Measurements from ENCODE around the gene GNG4. TPM values are rescaled to one million over a fixed set of nuclear protein-coding genes. Genes with fewer than 3 reads are reported as not detected.

GNG4 gene
- total and polyA plus RNA-seq, 2 of the 4 experiments (the other 2 are of a cell fraction) = 0.18 to 0.29 TPM

DNA sequence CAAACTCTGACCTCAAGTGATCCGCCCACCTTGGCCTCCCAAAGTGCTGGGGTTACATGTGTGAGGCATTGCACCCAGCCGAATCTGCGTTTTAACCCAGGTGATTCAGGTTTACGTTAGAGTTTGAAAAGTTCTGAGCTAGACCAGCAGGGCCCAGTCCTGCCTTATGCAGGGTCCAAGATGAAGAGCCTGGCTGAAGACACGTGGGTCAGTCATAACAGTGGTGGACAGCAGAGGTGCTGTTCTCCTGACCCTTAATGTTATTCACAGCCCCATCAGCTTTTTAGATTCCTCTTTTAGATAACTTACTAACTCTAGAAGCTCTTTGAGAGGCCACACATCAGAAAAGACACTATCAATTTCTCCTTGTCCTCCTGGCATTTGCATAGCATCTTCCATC is 50.0 kb downstream of the GNG4 start:
- Histone ChIP-seq H3K4ac (ENCODE audit: low read depth, low read length) (no peak overlapping the region), H4K91ac (ENCODE audit: insufficient read depth, low read depth, low read length) (no peak overlapping the region), H2AFZ (replicated peaks; ENCODE audit: low read length, poor library complexity) (peak overlapping the region; percentile 43), H3K23ac (ENCODE audit: low read depth, low read length) (no peak overlapping the region), H2AK5ac (ENCODE audit: low read depth, low read length) (no peak overlapping the region), H2BK5ac (ENCODE audit: low read depth, low read length, poor library complexity, severe bottlenecking) (no peak overlapping the region), H3K79me1 (ENCODE audit: low read depth in 1 of 2, low read length in 2 of 2) (no peaks in the 10 kb centered on the region), H3K18ac (ENCODE audit: low read depth, low read length) (no peak overlapping the region), H2BK20ac (ENCODE audit: low read depth, low read length) (no peak overlapping the region), H4K8ac (ENCODE audit: low read depth in 2 of 2, low read length in 2 of 2) (no peak overlapping the region), H2AK9ac (replicated peaks; ENCODE audit: low read depth, low read length, poor library complexity) (no peak overlapping the region), H3K27me3 (ENCODE audit: control insufficient read depth, insufficient read depth, low read length) (peaks cover 2% of the 10 kb centered on the region; the same call in 1 of the 2 replicates), H4K20me1 (ENCODE audit: insufficient read depth, low read length) (no peaks in the 10 kb centered on the region), H2BK15ac (ENCODE audit: low read depth, low read length) (no peak overlapping the region), H2BK120ac (ENCODE audit: low read depth, low read length) (no peak overlapping the region), H4K5ac (ENCODE audit: low read depth, low read length) (no peak overlapping the region), H3K9me1 (ENCODE audit: insufficient read depth, low read length) (no peaks in the 10 kb centered on the region), H3K14ac (replicated peaks; ENCODE audit: low read depth, low read length) (no peak overlapping the region), H3K4me1 (ENCODE audit: control insufficient read depth, insufficient read depth, low read length) (no peaks in the 10 kb centered on the region), H3K4me3 (ENCODE audit: insufficient read depth, low read depth, low read length) (no peak overlapping the region), H3K27ac (ENCODE audit: insufficient read depth, low read length) (no peak overlapping the region), H3K9ac (ENCODE audit: low read depth, low read length) (no peak overlapping the region), H3K56ac (ENCODE audit: extremely low read depth, insufficient read depth, low read length) (no peak overlapping the region), H3K9me3 (ENCODE audit: control insufficient read depth, insufficient read depth, low read length) (no peaks in the 10 kb centered on the region), H3K4me2 (ENCODE audit: low read depth, low read length) (no peak overlapping the region), H3K36me3 (ENCODE audit: control insufficient read depth, insufficient read depth, low read length) (no peaks in the 10 kb centered on the region)
- ATAC-seq (ENCODE audit: low read depth) (no peak), DNase-seq (no peak)
- dilution Hi-C loops (cut with HindIII; ENCODE audit: low sequenced_read_pairs, unreplicated experiment) = no loop called here
- WGBS, 2 experiments (ENCODE audit: extremely low coverage in 2 of 2, insufficient read length in 1 of 2) = 70% methylated on average over 3 of the region's 5 CpGs; no CpG with 5 or more reads in 1 of the 2 experiments
- BruUV-seq (replicated peaks) = no TSS peak
- ChIA-PET POLR2A (ENCODE audit: unreplicated experiment) (no interaction called here), CTCF (no interaction called here)
- no peak for TF ChIP-seq MXI1 (IDR thresholded peaks at IDR 0.05; ENCODE audit: borderline replicate concordance, low read depth, low read length)
- TF ChIP-seq, protein P1, sequence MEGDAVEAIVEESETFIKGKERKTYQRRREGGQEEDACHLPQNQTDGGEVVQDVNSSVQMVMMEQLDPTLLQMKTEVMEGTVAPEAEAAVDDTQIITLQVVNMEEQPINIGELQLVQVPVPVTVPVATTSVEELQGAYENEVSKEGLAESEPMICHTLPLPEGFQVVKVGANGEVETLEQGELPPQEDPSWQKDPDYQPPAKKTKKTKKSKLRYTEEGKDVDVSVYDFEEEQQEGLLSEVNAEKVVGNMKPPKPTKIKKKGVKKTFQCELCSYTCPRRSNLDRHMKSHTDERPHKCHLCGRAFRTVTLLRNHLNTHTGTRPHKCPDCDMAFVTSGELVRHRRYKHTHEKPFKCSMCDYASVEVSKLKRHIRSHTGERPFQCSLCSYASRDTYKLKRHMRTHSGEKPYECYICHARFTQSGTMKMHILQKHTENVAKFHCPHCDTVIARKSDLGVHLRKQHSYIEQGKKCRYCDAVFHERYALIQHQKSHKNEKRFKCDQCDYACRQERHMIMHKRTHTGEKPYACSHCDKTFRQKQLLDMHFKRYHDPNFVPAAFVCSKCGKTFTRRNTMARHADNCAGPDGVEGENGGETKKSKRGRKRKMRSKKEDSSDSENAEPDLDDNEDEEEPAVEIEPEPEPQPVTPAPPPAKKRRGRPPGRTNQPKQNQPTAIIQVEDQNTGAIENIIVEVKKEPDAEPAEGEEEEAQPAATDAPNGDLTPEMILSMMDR (conservative IDR thresholded peaks at IDR 0.05; ENCODE audit: low read depth, low read length) = no peak
- TF ChIP-seq NFE2L2 (IDR thresholded peaks at IDR 0.05; ENCODE audit: low read depth, low read length) = no peak
- in situ Hi-C loops (cut with MboI; ENCODE audit: low sequenced_read_pairs) = no loop called here
- intact Hi-C loops (cut with micrococcal nuclease) = loop anchor here (5.0 kb wide), 1 partner anchor 183 kb away; no protein-coding TSS in a partner anchor
